Cortex of kidney (tissue), 1 donor: ENCODE measurements around the gene MYBPC2.
A peak's percentile ranks its signal among the peaks of the same experiment; 100 is the strongest.
"Not testable (repeated sequence)": the region's sequence is repeated elsewhere in the genome, so short reads cannot be mapped to it uniquely, and the experiment has no call there.

Experiments
- DNase-seq: peaks from one replicate; lab custom pipeline; 2025; lab: John Stamatoyannopoulos, UW

Gene MYBPC2

DNA sequence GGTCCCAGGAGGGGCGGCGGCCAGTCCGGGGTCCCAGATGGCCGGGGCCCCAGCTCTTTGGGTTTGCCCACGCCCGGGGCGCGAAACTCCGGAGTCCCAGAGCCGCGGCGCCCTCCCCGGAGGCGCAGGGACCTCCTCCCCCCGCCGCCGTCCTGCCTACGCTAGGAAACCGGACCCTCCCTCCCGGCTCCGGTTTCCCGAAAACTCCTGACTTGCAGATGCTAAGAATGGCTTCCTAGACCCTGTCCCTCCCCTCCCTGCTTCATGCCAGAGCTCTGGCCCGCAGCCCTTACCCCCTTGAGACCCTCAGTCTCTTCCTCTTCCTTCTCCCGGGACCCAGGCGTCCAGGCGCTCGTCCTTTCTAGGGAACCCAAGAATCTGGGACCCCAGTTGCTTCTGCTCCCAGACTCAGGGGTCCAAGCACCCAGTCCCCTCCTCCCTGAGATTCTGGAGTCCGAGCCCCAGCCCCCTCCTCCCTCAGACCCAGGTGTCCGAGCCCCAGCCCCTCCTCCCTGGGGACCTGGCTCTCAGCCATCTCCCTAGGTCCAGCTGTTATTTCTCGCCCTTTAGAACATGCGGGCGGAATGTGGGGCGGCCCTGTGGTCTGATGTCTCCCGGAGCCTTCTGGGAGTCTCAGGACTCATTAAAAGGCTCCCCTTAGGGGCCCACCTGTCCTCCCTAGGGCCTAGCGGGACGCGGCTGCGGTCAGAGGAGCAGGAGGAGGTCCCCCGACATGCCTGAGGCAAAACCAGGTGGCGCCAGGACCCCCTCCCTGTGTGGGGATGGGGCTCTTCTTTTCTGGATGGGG lies at the start of gene MYBPC2:
Gene MYBPC2, plus strand, starts transcription at position 672 of the 808 bp plus-strand sequence. Its CDS starts 62 bp downstream, at position 734.
- DNase-seq, result no peak

DNA sequence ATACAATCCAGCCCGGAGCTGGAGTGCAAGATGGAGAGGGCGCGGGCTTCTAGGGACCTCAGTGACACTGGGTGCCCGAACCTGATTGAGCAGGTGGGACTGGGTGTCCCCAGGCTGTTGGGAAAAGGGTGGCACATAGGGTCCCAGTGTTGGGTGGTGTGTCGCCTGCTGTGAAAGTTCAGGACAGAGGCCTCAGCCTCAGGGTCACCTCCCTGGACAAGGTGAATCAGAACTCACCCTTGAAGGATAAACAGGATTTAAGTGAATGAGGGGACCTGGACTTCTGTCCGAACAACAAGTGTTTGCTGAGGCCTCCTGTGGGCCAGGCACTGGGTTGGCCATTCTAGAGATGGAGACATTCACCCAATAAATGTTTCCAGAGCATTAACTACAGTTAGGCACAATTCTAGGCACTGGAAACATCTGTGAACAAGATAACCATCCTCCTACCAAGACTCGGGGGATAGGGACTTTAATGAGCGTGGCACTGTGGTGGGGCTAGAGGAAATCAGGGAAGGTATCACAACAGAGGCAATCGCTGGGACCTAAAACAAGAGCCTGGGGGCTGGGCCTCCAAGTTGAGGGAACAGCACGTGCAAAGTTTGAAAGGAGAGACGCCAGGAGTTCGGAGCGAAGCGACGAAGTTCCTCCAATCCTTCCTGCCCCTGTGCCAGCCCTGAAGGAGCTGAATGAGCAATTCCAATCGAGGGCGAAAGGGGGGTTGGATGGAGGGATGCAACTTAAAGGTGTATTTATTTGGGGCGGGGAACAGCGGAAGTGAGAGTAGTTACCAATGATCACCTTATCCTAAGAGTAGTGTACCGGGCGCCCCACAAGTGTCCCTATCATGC lies 49.5 kb upstream of the MYBPC2 start:
- DNase-seq, result no peak

DNA sequence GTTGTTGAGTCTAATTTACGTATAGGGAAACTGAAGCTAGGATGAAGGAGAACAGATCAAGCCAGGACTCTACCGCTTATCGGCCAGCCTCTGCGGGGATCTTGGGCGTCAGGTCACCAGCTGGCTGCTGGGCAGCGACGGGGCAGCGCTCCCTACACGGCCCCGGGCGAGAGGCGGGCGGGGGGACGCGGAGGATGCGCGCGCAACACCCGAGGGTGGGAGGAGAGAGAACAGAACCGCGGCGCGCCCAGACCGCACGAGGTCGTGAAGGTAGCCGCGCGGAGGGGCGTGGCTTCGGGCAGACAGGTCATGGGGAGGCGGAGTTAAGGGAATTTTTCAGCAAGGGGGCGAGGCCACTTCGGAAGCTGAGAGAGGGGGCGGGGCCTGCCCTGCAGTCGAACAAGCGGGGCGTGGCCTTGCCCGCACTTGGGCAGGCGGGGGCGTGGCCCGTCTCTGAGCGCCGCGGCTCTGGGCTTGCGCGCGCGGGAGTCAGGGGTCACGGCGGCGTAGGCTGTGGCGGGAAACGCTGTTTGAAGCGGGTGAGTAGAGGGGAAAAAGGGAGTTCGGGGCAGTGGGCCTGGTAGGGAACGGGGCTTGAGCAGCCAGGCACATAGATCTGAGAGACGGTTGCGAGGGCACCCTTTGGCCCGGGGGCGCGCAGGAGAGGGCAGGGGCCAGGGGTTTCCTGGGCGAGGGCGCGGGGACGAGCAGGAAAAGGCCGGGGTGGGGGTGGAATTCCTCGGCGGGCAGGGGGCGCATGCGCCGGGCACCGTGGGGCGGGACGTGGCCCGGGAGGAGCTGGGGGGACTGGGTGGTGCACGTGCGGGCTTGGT lies 48.6 kb upstream of the MYBPC2 start, which contains the start of gene POLD1:
Gene POLD1, plus strand, starts transcription at position 496 of the 833 bp plus-strand sequence. CDS start 14,505 bp downstream, outside the sequence.
- DNase-seq, result peak; percentile 56

DNA sequence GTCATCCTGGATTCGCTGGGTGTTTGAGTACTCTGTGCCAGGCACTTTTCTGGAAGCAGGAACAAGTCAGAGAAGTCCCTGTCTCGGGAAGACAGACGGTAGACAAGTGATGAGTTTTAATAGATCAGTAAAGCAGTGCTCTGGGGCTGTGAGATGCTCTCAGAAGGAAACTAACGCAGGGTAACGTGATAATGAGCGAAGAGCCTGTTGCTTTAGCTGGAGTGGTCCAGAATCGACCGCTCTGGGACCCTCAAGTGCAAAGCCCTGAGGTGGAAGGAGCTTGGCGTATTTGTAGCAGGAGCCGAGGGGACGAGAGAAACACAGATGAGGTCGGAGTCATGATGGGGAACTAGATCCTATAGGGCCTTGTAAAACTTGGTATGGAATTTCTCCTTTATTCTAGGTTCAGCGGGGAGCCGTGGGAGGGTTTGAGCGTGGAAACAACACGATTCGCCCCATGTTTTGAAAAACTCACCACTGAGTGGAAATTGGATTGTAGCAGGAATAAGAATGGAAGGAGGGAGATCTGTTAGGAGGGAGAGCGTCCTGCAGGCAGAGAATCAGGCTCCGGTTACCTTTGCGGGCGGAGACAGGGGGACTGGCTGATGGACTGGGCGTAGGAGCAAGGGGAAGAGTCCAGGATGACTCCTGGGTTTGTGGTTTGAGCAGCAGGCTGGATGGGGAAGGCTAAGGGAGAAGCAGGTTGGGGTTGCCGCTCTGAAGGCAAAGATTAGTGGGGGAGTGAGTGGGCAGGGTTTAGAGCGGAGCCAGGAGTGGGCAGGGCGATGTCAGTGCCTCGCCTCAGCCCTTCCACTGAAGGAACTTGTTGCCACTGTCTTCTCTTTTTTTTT lies 47.8 kb upstream of the MYBPC2 start:
- DNase-seq, result no peak

DNA sequence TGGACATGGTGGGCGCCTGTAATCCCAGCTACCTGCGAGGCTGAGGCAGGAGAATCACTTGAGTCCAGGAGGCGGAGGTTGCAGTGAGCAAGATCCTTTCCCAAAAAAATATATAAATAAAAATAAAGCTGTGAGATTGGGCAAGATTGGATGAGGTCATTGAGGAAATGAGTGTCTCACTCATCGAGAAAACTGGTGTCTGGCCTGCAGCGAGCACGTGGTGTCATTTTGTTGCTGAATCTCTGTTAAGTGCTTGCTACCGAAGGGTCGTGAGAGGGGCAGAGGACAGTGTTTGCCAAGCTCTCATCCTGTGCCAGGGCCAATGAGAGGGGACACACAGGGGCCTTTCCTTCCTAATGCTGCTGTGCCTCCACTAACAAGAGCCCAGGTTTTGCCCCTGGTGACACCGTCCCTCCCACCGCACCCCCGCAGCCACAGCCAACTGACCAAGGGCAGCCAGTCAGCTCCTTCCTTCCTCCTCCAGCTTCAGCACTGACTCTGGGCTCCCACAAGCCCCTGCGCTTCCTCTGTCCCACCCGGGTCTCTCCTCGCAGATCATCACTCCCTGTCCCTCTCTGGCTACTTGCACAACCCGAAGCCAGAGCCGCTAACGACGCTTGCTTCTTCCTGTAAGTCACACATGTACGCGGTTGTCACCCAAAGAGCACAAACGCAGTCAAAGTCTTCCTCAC lies 45.4 kb upstream of the MYBPC2 start:
- no peak for DNase-seq

DNA sequence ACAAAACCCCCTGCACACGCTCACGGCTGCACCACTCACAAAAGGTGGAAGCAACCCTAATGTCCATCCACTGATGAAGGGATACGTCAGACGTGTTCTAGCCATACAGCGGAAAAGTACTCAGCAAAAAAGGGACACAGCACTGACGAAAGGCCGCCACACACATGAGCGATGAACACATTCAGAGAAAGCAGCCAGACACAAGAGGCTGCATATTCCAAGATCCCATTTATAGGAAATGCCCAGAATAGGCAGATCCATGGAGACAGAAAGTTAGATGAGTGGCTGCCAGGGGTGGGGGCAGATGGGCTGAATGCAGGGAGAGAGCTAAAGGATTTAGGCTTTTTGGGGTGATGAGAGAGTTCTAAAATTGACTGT lies 44.8 kb upstream of the MYBPC2 start:
- DNase-seq, result no peak

DNA sequence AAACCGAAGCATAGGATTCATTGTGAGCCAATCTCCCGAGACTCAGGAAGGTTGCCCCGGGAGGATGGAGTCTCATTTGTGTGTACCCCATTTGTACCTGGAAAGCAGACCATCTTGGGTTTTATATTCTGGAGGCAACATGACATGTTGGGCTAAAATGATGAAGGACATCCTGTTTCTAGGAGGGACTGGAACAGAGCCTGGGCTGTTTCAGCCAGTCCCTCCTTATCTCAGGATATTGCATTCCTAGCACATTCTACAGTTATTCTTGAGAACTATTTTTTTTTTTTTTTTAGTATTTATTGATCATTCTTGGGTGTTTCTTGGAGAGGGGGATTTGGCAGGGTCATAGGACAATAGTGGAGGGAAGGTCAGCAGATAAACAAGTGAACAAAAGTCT lies 42.4 kb upstream of the MYBPC2 start:
- not testable (repeated sequence) for DNase-seq

DNA sequence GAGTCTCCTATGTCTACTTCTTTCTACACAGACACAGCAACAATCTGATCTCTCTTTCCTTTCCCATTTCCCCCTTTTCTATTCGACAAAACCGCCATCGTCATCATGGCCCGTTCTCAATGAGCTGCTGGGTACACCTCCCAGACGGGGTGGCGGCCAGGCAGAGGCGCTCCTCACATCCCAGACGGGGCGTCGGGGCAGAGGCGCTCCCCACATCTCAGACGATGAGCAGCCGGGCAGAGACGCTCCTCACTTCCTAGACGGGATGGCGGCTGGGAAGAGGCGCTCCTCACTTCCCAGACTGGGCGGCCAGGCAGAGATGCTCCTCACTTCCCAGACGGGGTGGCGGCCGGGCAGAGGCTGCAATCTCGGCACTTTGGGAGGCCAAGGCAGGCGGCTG lies 41.7 kb upstream of the MYBPC2 start:
- DNase-seq, result not testable (repeated sequence)

DNA sequence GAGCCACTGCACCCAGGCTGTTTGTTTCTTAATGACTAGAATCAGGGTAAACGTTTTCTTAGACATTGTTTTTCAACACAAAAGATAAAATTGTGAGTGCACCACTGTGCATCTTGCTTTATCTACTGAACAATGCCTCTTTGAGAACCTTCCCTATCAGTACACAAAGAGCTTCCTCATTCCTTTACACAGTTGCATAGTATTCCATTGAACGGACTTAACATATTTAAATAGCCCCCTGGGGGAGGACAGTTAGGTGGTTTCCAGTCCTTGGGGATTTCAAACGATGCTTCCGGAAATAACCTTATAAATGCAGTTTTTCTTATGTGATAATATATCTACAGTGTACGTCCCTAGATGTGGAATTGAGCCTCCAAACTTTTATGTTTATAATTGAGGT lies 39.9 kb upstream of the MYBPC2 start:
- no peak for DNase-seq

DNA sequence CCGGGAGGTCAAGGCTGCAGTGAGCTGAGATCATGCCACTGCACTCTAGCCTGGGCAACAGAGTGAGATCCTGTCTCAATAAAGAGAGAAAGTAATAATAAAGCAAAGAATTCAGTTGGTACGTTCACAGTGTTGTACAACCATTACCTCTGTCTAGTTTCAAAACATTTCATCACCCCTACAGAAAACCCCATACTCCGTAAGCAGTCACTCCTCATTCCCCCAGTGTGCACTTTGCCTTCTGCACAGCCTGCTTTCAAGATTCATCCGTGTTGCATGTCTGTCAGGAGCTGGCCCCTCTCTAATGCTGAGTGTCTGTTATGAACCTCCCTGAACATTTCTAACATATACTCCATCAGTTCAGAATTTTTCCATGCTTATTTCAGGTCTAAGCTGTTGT lies 39.1 kb upstream of the MYBPC2 start:
- no peak for DNase-seq

DNA sequence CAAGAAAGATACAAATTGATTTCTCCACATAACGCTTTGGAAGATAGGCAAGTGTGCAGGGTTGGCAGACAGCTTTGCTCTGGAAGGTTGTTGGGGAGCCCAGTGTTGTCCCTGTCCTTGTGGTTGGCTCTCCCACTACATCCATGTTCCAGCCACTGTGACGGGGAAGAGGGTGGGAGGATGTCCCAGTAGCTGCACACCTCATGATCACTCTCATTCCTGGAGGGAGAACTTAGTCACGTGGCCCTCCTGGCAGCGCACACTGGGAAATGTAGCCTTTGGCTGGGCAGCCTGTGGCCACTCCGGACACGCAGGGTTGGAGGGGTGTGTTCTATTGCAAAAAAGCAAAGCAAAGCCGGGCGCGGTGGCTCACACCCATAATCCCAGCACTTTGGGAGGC lies 38.7 kb upstream of the MYBPC2 start:
- no peak for DNase-seq

DNA sequence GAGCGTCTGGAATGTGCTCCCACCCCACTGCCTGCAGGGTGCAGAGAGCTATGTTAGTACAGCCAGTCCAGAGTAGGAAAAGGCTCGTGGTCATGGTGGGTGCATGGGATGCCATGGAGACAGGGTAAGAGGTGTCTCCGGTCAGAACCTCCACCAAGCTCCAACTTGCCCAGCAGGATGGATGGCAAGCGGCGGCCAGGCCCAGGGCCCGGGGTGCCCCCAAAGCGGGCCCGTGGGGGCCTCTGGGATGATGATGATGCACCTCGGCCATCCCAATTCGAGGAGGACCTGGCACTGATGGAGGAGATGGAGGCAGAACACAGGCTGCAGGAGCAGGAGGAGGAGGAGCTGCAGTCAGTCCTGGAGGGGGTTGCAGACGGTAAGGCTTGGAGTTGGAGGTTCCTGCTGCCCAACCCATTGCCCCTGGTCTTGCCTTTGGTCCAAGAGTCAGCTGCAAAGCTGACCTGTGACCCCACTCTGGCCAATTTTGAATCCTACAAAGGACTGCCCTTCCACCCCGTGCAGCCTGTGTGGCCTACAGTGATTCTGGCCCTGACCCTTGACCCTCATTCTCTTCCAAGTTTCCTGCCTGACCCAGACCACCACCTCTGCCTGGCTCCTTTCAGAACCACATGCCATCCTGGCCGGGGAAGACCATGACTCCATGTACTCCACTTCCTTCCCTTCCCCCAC lies 33.9 kb upstream of the MYBPC2 start:
- no peak for DNase-seq

DNA sequence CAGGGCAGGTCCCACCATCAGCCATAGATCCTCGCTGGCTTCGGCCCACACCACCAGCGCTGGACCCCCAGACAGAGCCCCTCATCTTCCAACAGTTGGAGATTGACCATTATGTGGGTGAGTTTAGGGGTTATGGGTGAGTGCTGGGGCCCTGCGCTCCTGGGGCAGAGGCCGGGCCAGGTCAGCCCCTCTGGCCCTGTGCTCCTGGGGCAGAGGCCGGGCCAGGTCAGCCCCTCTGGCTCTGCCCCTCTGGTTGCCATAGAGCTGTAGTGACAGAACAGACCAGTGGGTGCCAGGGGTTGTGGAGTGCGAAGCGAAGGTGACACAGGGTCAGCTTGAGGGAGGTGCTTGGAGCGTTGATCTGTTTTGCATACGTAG lies 33.3 kb upstream of the MYBPC2 start:
- DNase-seq, result no peak

DNA sequence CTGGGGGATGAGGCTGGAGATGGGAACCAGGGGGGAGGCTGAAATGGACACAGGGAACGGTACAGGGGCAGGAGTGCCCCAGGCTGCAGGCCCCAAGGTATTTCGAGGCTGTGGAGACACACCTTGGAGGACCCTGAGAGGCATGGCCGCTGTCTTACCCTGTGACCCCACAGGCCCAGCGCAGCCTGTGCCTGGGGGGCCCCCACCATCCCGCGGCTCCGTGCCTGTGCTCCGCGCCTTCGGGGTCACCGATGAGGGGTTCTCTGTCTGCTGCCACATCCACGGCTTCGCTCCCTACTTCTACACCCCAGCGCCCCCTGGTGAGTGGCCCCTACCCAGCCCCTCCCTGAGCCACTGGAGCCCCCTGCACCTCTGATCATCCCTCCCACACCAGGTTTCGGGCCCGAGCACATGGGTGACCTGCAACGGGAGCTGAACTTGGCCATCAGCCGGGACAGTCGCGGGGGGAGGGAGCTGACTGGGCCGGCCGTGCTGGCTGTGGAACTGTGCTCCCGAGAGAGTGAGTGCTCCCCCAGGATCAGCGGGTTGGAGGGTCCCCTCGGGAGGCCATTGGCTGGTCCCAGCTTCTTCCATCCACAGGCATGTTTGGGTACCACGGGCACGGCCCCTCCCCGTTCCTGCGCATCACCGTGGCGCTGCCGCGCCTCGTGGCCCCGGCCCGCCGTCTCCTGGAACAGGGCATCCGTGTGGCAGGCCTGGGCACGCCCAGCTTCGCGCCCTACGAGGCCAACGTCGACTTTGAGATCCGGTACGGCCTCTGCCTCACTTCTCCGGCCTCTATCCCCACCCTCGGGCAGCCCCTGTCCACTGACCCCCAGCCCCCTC lies 30.9 kb upstream of the MYBPC2 start:
- DNase-seq, result no peak

DNA sequence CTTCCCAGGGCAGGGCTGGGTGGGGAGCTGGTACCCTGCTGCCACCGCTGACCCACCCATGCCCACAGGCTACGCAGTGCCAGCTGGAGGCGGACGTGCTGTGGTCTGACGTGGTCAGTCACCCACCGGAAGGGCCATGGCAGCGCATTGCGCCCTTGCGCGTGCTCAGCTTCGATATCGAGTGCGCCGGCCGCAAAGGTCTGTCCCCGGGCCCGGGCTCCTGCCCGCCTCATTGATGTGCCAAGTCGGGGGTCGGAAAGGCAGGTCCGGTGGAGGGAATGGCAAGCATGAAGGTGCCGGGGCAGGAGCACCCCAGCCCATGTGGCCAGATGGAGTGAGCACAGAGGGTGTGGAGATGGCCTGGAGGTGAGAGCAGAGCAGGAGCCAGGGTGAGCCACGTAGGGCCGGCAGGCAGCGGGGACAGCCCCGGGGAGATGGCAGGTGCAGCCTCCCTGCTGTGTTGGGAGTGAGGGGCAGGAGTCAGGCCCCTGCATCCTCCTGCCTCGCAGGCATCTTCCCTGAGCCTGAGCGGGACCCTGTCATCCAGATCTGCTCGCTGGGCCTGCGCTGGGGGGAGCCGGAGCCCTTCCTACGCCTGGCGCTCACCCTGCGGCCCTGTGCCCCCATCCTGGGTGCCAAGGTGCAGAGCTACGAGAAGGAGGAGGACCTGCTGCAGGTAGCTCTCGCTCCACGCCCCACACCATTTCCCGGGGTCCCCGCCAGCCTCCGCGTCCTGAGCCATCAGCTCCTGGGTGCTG lies 30.0 kb upstream of the MYBPC2 start:
- no peak for DNase-seq

DNA sequence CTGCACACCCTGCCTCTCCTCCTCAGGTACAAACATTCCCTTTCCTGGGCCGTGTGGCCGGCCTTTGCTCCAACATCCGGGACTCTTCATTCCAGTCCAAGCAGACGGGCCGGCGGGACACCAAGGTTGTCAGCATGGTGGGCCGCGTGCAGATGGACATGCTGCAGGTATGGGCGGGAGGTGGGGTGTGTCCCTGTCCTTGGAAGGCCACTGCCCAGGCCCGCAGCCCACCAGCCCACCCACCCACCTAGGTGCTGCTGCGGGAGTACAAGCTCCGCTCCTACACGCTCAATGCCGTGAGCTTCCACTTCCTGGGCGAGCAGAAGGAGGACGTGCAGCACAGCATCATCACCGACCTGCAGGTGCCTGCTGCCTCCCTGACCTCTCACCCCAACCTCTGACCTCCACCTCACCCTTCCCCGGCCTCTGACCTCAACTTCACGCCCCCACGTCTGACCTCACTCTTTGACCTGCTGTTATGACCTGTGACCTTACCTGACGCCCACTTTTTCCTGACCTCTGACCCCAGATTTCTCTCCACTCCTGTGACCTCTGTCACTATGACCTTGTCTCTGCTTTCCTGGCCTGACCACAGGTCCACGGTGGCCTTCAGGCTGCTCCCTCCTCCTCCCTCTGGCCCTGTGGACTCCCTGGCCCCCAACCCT lies 26.4 kb upstream of the MYBPC2 start:
- DNase-seq, result no peak

DNA sequence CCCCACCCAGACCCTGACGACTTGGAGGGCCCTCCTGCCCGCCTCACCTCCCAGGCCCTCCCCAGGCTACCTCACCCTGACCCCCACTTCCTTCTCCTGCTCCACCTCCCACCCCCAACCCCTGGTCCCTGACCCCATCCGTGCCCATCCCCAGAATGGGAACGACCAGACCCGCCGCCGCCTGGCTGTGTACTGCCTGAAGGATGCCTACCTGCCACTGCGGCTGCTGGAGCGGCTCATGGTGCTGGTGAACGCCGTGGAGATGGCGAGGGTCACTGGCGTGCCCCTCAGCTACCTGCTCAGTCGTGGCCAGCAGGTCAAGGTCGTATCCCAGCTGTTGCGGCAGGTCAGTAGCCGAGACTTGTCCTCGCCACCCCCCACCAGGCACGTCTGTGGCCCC lies 25.9 kb upstream of the MYBPC2 start:
- no peak for DNase-seq

DNA sequence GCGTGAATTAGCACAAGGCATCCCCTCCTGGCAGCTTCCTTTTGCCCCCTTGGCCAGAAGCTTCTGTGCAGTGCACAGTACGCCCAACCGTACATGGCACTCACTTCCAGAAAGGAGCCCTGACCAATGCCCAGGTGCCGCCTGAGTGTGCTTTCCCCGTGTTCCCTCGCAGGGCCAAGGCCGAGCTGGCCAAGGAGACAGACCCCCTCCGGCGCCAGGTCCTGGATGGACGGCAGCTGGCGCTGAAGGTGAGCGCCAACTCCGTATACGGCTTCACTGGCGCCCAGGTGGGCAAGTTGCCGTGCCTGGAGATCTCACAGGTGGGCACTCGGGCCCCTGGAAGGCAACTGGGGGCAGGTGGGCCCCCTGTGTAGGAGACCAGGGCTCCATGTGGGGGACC lies 23.3 kb upstream of the MYBPC2 start:
- no peak for DNase-seq
